ENCODE data around the gene SYNE3. TPM values are rescaled to one million over a fixed set of nuclear protein-coding genes. Genes with fewer than 3 reads are reported as not detected.

SYNE3 gene
- total RNA-seq, 4 donors from 2014 or later = 4.7 to 7.1 (median 5.1) TPM

- H3K36me3 ChIP-seq = no peaks in the 10 kb centered on the region
- TF ChIP-seq, protein P1, sequence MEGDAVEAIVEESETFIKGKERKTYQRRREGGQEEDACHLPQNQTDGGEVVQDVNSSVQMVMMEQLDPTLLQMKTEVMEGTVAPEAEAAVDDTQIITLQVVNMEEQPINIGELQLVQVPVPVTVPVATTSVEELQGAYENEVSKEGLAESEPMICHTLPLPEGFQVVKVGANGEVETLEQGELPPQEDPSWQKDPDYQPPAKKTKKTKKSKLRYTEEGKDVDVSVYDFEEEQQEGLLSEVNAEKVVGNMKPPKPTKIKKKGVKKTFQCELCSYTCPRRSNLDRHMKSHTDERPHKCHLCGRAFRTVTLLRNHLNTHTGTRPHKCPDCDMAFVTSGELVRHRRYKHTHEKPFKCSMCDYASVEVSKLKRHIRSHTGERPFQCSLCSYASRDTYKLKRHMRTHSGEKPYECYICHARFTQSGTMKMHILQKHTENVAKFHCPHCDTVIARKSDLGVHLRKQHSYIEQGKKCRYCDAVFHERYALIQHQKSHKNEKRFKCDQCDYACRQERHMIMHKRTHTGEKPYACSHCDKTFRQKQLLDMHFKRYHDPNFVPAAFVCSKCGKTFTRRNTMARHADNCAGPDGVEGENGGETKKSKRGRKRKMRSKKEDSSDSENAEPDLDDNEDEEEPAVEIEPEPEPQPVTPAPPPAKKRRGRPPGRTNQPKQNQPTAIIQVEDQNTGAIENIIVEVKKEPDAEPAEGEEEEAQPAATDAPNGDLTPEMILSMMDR (IDR thresholded peaks at IDR 0.05 in 4 of 5, conservative IDR thresholded peaks at IDR 0.05 in 1 of 5) = no peak
- no peak for TF ChIP-seq POLR2A (IDR thresholded peaks at IDR 0.05)
- peaks cover 27 to 31% of the 10 kb centered on the region in 2 donors for H3K4me1 ChIP-seq
- H3K27me3 ChIP-seq = no peaks in the 10 kb centered on the region
- DNase-seq (peak in 1 of 2 donors; percentile 30), ATAC-seq (peak in 1 of 2 donors; percentile 31)
- H3K27ac ChIP-seq = peak overlapping the region in 3 of 4 donors; percentile 49 to 88 (median 81)
- in situ Hi-C loops (cut with MboI; ENCODE audit: low sequenced_read_pairs in 4 of 4) (no loop called here), intact Hi-C loops (cut with DNase I; ENCODE audit: low total_unique reads) (no loop called here)
- H3K9me3 ChIP-seq = no peaks in the 10 kb centered on the region
- H3K4me3 ChIP-seq = no peak overlapping the region
These were observed 25.6 kb downstream of the SYNE3 start for GRCh38 chr14:95490727-95491451.

DNA sequence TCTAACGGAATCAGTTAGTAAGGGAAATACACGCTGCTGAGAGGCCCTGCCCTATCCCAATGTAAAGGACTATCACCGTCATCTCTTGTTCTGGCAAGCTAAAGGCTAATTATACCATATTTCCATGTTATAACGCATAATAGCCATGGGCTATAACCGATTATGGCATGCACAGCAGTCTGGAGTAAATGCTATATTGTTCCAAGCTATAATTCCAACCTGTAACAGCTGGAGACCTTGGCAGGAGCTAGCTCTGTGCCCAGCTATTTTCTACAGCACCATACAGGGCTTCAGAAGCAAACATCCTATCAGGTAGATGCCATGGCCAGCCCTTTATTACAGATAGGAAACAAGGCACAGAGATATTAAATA is 26.3 kb downstream of the SYNE3 start:
- TF ChIP-seq POLR2A (IDR thresholded peaks at IDR 0.05) = no peak
- TF ChIP-seq, protein P1 (IDR thresholded peaks at IDR 0.05 in 4 of 5, conservative IDR thresholded peaks at IDR 0.05 in 1 of 5) = no peak
- Histone ChIP-seq H3K9me3 (no peaks in the 10 kb centered on the region), H3K4me1 (peaks cover 27 to 31% of the 10 kb centered on the region in 2 donors), H3K36me3 (no peaks in the 10 kb centered on the region), H3K4me3 (no peak overlapping the region), H3K27ac (peak overlapping the region; percentile 72 to 88 (median 78)), H3K27me3 (no peaks in the 10 kb centered on the region)
- in situ Hi-C loops (cut with MboI; ENCODE audit: low sequenced_read_pairs in 4 of 4) = no loop called here
- DNase-seq = no peak
- no peak for ATAC-seq
- intact Hi-C loops (cut with DNase I; ENCODE audit: low total_unique reads) = no loop called here

GRCh38 chr14:95489214-95490137 is 27.0 kb downstream of the SYNE3 start:
- TF ChIP-seq, protein P1 (IDR thresholded peaks at IDR 0.05 in 4 of 5, conservative IDR thresholded peaks at IDR 0.05 in 1 of 5) = no peak
- TF ChIP-seq POLR2A (IDR thresholded peaks at IDR 0.05) = no peak
- H3K4me3 ChIP-seq = no peak overlapping the region
- no peaks in the 10 kb centered on the region for H3K27me3 ChIP-seq
- DNase-seq (no peak), ATAC-seq (peak; percentile 21 to 40)
- H3K4me1 ChIP-seq = peaks cover 27 to 31% of the 10 kb centered on the region in 2 donors
- peak overlapping the region; percentile 72 to 88 (median 78) for H3K27ac ChIP-seq
- in situ Hi-C loops (cut with MboI; ENCODE audit: low sequenced_read_pairs in 4 of 4) (no loop called here), intact Hi-C loops (cut with DNase I; ENCODE audit: low total_unique reads) (loop anchor here (2.0 kb wide), 1 partner anchor 17 kb away; no protein-coding TSS in a partner anchor)
- no peaks in the 10 kb centered on the region for H3K9me3 ChIP-seq
- no peaks in the 10 kb centered on the region for H3K36me3 ChIP-seq

DNA sequence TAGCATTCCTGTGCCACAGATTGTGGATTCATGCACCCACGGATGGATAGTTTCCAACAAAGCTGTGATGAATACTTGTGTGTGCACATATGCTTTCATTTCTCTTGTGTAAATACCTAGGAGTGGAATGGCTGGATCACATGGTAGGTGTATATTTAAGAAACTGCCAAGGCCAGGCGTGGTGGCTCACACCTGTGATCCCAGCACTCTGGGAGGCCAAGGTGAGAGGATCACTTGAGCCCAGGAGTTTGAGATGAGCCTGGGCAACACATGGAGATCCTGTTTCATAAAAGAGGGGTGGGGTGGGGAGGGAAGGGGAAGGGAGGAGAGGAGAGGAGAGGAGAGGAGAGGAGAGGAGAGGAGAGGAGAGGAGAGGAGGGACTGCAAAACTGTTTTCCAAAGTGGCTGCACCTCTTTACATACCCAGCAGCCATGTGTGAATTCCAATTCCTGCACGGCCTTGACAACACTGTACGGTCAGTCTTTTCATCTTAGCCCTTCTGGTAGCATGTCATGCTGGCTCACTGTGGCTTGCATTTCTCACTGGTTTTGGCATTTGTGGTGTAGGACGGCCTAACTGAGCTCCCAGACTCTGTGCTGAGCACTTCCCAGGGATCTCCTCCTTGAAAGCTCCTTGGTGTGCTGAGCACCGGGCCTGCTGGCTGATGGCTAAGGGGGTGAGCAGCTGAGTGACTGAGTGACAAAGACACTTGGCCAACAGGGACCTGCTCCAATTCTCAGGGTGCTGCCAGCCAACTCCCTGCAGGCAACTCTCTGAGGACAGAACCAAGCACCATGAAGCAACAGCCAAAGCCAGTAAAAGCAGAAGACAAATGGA is 27.9 kb downstream of the SYNE3 start:
- Histone ChIP-seq H3K4me3 (no peak overlapping the region), H3K9me3 (no peaks in the 10 kb centered on the region), H3K4me1 (peaks cover 32 to 33% of the 10 kb centered on the region in 2 donors), H3K27me3 (no peaks in the 10 kb centered on the region), H3K36me3 (no peaks in the 10 kb centered on the region), H3K27ac (peak overlapping the region; percentile 72 to 88 (median 78))
- TF ChIP-seq POLR2A (IDR thresholded peaks at IDR 0.05) = no peak
- TF ChIP-seq, protein P1 (IDR thresholded peaks at IDR 0.05 in 4 of 5, conservative IDR thresholded peaks at IDR 0.05 in 1 of 5) = no peak
- intact Hi-C loops (cut with DNase I; ENCODE audit: low total_unique reads) (loop anchor here (2.0 kb wide), 1 partner anchor 18 kb away; no protein-coding TSS in a partner anchor), in situ Hi-C loops (cut with MboI; ENCODE audit: low sequenced_read_pairs in 4 of 4) (no loop called here)
- ATAC-seq (peak; percentile 95 to 98), DNase-seq (peak; percentile 82 to 93)

Data from gastrocnemius medialis (tissue), 4 donors.